Small intestine (tissue), 16 donors: ENCODE measurements around the gene ME1. TPM values are rescaled to one million over a fixed set of nuclear protein-coding genes. Genes with fewer than 3 reads are reported as not detected.

Experiments used
- DNase-seq, 2 donors: peaks; one replicate each; pipeline versions ENCODE4 v3.0.0 to v3.0.0-alpha.2; 2013
- FAIRE-seq: peaks from 2 replicates; lab custom pipeline; 2012; peaks lifted over from hg19 to GRCh38; lab: Jason Lieb, UNC
- H3K27ac ChIP-seq, 3 donors: one replicate each; pipeline ENCODE4 v1.5.1; 2013; ENCODE audit warnings: low read length in 2 of 3, mild to moderate bottlenecking in 2 of 3, control low read depth in 1 of 3, inconsistent platforms in 1 of 3, low read depth in 1 of 3, moderate library complexity in 1 of 3
- H3K27me3 ChIP-seq, 3 donors: one replicate each; pipeline ENCODE4 v1.6.1; 2013; ENCODE audit warnings: low read length in 3 of 3, inconsistent platforms in 1 of 3; ENCODE audit not compliant: control insufficient read depth in 3 of 3, insufficient read depth in 3 of 3
- H3K36me3 ChIP-seq, 3 donors: one replicate each; pipeline ENCODE4 v1.6.1; 2013; ENCODE audit warnings: low read length in 3 of 3, inconsistent platforms in 1 of 3, low read depth in 1 of 3, mild to moderate bottlenecking in 1 of 3, moderate library complexity in 1 of 3; ENCODE audit not compliant: control insufficient read depth in 3 of 3, insufficient read depth in 2 of 3
- H3K4me1 ChIP-seq, 3 donors: one replicate each; pipeline ENCODE4 v1.6.1; 2013; ENCODE audit warnings: low read length in 2 of 3, inconsistent platforms in 1 of 3, low read depth in 1 of 3, mild to moderate bottlenecking in 1 of 3, moderate library complexity in 1 of 3; ENCODE audit not compliant: control insufficient read depth in 3 of 3, insufficient read depth in 2 of 3
- H3K4me3 ChIP-seq, 3 donors: one replicate each; pipeline ENCODE4 v1.5.1; 2013; ENCODE audit warnings: low read length in 3 of 3, control low read depth in 1 of 3, inconsistent platforms in 1 of 3, low read depth in 1 of 3, mild to moderate bottlenecking in 1 of 3, moderate library complexity in 1 of 3
- H3K9me3 ChIP-seq, 2 donors: one replicate each; pipeline ENCODE4 v1.6.1; 2013; ENCODE audit warnings: low read depth in 1 of 2, low read length in 1 of 2; ENCODE audit not compliant: control insufficient read depth in 2 of 2, insufficient read depth in 1 of 2
- WGBS, 3 donors: extraction: QIAGEN DNeasy Blood & Tissue Kit; methylation state at CpG; one replicate each; pipeline ENCODE4 v1.1.7; 2013; 5-methylcytosine and 5-hydroxymethylcytosine counted together
- long read RNA-seq, 10 donors: transcript quantifications; one replicate each; lab custom pipeline, GENCODE V29; 2026
- polyA plus RNA-seq, 4 donors: library from polyadenylated mRNA; stranded (reverse) in 3 of 4; unstranded in 1 of 4; fragments of 200-250 nt in 3 of 4; fragments of 120-200 nt in 1 of 4; gene quantifications; one replicate each; pipeline versions ENCODE4 v1.2.1 to v1.2.3, GENCODE V29; 2013
- donor health status: healthy with polysubstance abuse.
- donor health status: control.
- donor health status: control.
- donor health status: Bipolar disorder and iron deficiency.
- donor health status: healthy.

The ME1 gene
- 10 to 100 TPM in 3 of 4 donors, 1 to 10 TPM in 1; 9.6 to 48.3 (median 15.6) TPM for polyA plus RNA-seq
- long read RNA-seq, donor 1, partial matches to known transcripts, result 0 of 1 reads
- long read RNA-seq, donor 1, other reads (novel, unspliced or antisense), result 0 of 1 reads
- long read RNA-seq, donor 2, result 0 reads
- long read RNA-seq, donor 3, partial matches to known transcripts, result 0 of 2 reads
- long read RNA-seq, donor 3, other reads (novel, unspliced or antisense), result 0 of 2 reads
- long read RNA-seq, donor 4, result 0 reads
- long read RNA-seq, donor 5, result 0 reads
- long read RNA-seq, donor 6, result 0 reads
- long read RNA-seq, donor 7, partial matches to known transcripts, result 0 of 9 reads
- long read RNA-seq, donor 7, other reads (novel, unspliced or antisense), result 7 of 9 reads
- long read RNA-seq, donor 8, result 0 reads
- long read RNA-seq, donor 9, partial matches to known transcripts, result 0 of 1 reads
- long read RNA-seq, donor 9, other reads (novel, unspliced or antisense), result 0 of 1 reads
- long read RNA-seq, donor 10, partial matches to known transcripts, result 0 of 1 reads
- long read RNA-seq, donor 10, other reads (novel, unspliced or antisense), result 0 of 1 reads

DNA sequence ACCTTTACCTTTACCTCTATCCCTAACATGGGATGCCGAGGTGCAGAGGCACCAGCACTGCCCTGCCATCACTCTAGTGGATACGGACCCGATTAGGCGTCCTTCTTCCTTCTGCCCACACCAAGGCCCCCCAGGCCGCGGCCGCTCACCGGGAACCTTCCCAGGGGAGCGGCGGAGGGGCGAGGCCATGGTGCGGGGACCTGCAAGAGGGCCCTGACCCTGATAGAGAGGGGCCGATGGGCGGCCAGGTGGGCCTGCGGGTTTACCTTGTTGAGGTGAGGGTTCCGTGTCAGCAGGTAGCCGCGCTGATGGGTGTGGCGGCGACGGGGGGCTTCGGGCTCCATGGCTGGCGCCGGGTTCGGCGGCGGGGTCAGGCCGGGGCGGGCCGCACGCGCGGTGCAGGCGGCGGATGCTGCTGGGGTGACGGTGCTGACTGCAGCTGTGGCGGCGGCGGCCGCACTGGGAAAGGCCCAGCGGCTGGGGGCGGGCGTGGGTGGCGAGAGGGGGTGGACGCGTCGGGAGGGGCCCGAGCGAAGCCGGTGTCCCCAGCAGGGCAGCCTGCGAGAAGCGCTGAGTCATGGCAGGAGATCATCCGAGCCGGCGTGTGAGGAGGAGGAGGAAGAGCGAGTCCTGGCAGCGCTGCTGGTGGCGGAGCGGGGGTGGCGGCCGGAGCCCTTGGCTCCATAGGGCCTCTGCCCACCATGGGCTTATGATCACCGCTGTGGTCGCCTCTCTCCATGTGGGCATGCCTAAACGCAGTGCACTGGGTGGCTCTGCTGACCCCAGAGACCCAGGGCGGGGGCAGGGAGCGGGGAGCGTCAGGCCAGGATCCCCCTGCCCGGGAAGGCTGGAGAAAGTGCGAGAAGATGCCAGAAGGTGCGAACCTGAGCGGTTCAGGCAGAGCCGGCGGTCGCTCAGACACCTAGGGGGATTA is at the start of gene ME1:
Gene ME1, minus strand, starts transcription at position 441 of the 934 bp plus-strand sequence. Its CDS starts 97 bp downstream, at position 344.
- H3K9me3 ChIP-seq, result no peaks in the 10 kb centered on the region
- peak within 1 kb of the TSS; percentile 33 to 73 (median 55) for H3K4me3 ChIP-seq
- WGBS, 3 donors, result 5 to 13% (median 11%) methylated on average over 65 to 74 of the region's 74 CpGs
- no peaks in the 10 kb centered on the region for H3K27me3 ChIP-seq
- DNase-seq, result peak; percentile 85 to 87
- no peaks in the 10 kb centered on the region for H3K4me1 ChIP-seq
- FAIRE-seq, result no peak
- no peaks in the 10 kb centered on the region for H3K36me3 ChIP-seq
- peak within 1 kb of the TSS; percentile 75 to 93 (median 90) for H3K27ac ChIP-seq

DNA sequence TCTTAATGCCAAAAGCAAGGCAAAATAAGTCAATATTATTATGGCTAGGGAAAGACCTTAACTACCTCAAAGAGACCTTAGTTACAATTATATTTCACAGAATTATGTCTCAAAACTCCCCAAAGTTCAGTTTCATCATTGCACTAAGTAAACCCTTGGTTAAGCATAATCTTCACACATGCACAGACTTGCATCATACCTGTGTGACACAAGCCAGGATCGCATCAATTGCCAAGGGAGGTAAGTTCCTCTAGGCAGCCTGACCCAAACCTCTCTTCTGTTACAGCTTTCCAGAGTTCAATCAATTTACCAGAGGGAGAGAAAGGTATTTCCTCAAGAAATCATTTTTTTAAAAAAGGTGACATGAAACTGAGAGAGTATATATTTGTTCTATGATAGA is 49.6 kb upstream of the ME1 start:
- H3K36me3 ChIP-seq, result no peaks in the 10 kb centered on the region
- DNase-seq, result no peak
- no peaks in the 10 kb centered on the region for H3K9me3 ChIP-seq
- peaks cover 0 to 19% (median 0%) of the 10 kb centered on the region in 3 donors for H3K4me1 ChIP-seq
- no peak for FAIRE-seq
- no peak overlapping the region for H3K27ac ChIP-seq
- WGBS, 3 donors, result 94 to 97% (median 96%) methylated on average over 1 of the region's 1 CpG
- no peaks in the 10 kb centered on the region for H3K27me3 ChIP-seq
- no peak overlapping the region for H3K4me3 ChIP-seq

DNA sequence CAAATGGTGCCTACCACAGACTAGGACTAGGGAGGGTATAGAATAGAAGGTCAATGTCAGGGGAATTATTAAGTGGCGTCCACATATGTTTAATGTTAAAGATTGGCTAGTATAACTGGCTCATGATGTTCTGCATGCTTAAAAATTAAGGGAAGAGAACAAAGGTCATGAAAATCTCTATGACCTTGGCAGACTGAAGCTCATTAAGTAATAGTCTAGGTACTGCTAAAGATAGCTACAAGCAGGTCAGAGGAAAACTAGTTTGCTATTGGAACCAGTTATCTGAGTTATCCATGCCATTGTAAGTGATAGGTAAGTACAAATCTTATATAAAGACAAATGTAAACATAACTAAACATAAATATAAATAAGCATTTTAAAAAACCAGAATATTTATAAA is 48.5 kb upstream of the ME1 start:
- Histone ChIP-seq H3K36me3 (no peaks in the 10 kb centered on the region), H3K4me1 (peaks cover 0 to 21% (median 2%) of the 10 kb centered on the region in 3 donors), H3K27me3 (no peaks in the 10 kb centered on the region), H3K4me3 (no peak overlapping the region), H3K9me3 (no peaks in the 10 kb centered on the region), H3K27ac (no peak overlapping the region)
- FAIRE-seq (no peak), DNase-seq (peak in 1 of 2 donors; percentile 67)
- WGBS, 3 donors, result 25 to 55% (median 45%) methylated on average over 1 of the region's 1 CpG

DNA sequence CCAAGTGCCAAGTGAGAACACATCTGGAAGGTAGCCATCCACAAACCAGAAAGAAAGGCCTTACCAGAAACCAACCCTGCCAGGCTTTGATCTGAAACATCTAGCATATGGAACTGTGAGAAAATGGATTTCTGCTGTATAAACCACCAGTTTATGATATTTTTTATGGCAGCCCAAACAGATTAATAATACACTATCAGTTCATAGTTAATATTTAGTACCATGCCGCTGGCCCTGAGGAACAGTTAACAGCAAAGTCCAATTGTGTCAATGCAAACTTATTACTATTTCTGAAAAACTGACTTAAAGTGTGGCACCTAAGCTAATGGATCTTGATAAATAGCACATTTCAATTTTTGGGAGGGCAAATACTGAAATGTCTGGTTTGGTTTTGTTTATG is 46.1 kb upstream of the ME1 start:
- no peaks in the 10 kb centered on the region for H3K9me3 ChIP-seq
- peaks cover 2 to 24% (median 2%) of the 10 kb centered on the region in 3 donors for H3K4me1 ChIP-seq
- DNase-seq (peak; percentile 46 to 72), FAIRE-seq (no peak)
- H3K27me3 ChIP-seq, result no peaks in the 10 kb centered on the region
- H3K4me3 ChIP-seq, result no peak overlapping the region
- 38 to 65% (median 39%) methylated on average over 1 of the region's 1 CpG for WGBS, 3 donors
- H3K27ac ChIP-seq, result peak overlapping the region in 1 of 3 donors; percentile 7
- no peaks in the 10 kb centered on the region for H3K36me3 ChIP-seq

DNA sequence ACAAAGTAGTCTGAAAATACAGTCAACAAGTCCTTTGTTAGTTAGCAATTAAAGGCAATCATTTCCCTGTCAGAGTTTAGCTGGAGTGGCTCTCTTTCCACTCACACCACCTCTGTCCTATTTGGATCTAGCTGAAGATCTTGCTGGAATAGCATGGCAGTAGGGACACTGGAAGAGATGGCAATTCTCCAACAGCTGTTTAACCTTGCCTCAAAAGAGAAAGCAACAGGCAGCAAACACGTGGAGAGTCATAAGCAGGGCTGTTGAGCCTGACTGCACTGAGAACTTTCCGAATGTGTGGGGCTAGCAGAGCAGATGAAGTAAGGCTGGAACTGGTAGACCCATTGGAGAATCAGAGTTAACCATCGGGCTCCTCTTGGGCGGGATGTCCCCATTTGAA is 43.5 kb upstream of the ME1 start:
- Histone ChIP-seq H3K36me3 (no peaks in the 10 kb centered on the region), H3K4me3 (no peak overlapping the region), H3K4me1 (peaks cover 2 to 17% (median 2%) of the 10 kb centered on the region in 3 donors), H3K27ac (peak overlapping the region in 1 of 3 donors; percentile 37), H3K9me3 (no peaks in the 10 kb centered on the region), H3K27me3 (no peaks in the 10 kb centered on the region)
- FAIRE-seq (peak; percentile 51), DNase-seq (peak; percentile 59 to 94)
- WGBS, 3 donors, result 13 to 39% (median 20%) methylated on average over 4 of the region's 4 CpGs

DNA sequence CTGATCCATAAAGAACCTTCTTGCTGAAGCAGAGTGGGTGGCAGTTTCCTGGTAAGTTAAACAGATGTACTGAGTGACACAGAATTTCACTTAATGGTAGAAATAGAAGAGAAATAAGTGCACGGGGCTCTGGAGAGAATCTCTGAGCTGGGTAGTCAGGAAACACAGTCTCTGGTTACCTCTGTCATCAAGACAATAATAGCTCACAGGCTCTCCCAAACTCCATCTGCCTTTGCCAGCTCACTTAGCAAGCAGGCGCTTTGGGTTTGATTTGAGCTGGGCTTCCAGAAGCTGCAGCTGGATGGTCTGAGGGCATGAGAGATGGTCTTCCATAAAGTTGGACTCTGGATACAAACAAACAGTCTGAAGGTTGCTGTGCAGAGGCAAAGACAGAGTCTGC is 41.9 kb upstream of the ME1 start:
- WGBS, 3 donors, result 74 to 87% (median 81%) methylated on average over 2 of the region's 2 CpGs
- Histone ChIP-seq H3K9me3 (no peaks in the 10 kb centered on the region), H3K27ac (no peak overlapping the region), H3K36me3 (no peaks in the 10 kb centered on the region), H3K4me1 (peaks cover 2 to 8% (median 2%) of the 10 kb centered on the region in 3 donors), H3K4me3 (no peak overlapping the region), H3K27me3 (no peaks in the 10 kb centered on the region)
- no peak for FAIRE-seq
- DNase-seq, result no peak

DNA sequence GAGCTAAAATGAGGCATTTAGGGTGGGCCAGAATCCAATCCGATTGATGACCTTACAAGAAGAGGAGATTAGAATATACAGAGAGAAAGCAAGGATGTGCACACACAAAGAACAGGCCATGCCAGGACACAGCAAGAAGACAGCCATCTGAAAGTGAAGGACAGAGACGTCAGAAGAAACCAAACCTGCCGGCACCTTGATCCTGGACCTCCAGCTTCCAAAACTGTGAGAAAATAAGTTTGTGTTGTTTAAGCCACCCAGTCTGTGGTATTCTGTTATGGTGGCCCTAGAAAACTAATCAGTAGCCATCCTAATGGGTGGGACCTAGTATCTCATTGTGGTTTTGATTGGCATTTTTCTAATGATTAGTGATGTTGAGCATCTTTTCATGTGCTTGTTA is 39.7 kb upstream of the ME1 start:
- H3K4me3 ChIP-seq, result no peak overlapping the region
- H3K4me1 ChIP-seq, result peaks cover 2 to 12% (median 2%) of the 10 kb centered on the region in 3 donors
- no peaks in the 10 kb centered on the region for H3K9me3 ChIP-seq
- no peaks in the 10 kb centered on the region for H3K27me3 ChIP-seq
- no peaks in the 10 kb centered on the region for H3K36me3 ChIP-seq
- FAIRE-seq, result no peak
- WGBS, 3 donors, result 91 to 97% (median 91%) methylated on average over 3 of the region's 3 CpGs
- no peak for DNase-seq
- H3K27ac ChIP-seq, result no peak overlapping the region

DNA sequence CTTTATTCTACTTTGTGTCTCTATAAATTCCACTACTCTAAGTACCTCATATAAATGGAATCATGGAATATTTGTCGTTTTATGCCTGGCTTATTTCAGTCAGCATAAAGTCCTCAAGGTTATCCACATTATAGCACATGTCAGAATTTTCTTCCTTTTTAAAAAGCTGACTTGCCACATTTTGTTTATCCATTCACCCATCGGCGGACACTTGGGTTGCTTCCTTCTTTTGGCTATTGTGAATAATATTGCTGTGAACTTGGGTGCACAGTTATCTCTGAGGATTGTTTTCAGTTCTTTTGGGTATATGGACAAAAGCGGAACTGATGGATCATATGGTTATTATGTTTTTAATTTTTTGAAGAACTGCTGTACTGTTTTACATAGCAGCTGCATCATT is 39.1 kb upstream of the ME1 start:
- Histone ChIP-seq H3K27me3 (no peaks in the 10 kb centered on the region), H3K27ac (no peak overlapping the region), H3K4me3 (no peak overlapping the region), H3K4me1 (peaks cover 2 to 18% (median 2%) of the 10 kb centered on the region in 3 donors), H3K9me3 (no peaks in the 10 kb centered on the region), H3K36me3 (no peaks in the 10 kb centered on the region)
- no peak for FAIRE-seq
- DNase-seq, result no peak
- WGBS, 3 donors, result 70 to 82% (median 77%) methylated on average over 4 of the region's 4 CpGs
